ENCODE measurements around the gene ZBTB7C.

GRCh38 chr18:48028081-48028480, 381.1 kb downstream of the ZBTB7C start:
- TF ChIP-seq CTCF (IDR thresholded peaks at IDR 0.05) (no peak), KDM5A (IDR thresholded peaks at IDR 0.05) (no peak), MAX (IDR thresholded peaks at IDR 0.05) (no peak)

All from A549 (cell line).